ENCODE data around the gene MRPL36. TPM values are rescaled to one million over a fixed set of nuclear protein-coding genes. Genes with fewer than 3 reads are reported as not detected.
"Not testable (repeated sequence)": the region's sequence is repeated elsewhere in the genome, so short reads cannot be mapped to it uniquely, and the experiment has no call there.

Gene MRPL36
- total RNA-seq, 2 donors from 2014 or later, result 26.6 to 33.7 TPM

DNA sequence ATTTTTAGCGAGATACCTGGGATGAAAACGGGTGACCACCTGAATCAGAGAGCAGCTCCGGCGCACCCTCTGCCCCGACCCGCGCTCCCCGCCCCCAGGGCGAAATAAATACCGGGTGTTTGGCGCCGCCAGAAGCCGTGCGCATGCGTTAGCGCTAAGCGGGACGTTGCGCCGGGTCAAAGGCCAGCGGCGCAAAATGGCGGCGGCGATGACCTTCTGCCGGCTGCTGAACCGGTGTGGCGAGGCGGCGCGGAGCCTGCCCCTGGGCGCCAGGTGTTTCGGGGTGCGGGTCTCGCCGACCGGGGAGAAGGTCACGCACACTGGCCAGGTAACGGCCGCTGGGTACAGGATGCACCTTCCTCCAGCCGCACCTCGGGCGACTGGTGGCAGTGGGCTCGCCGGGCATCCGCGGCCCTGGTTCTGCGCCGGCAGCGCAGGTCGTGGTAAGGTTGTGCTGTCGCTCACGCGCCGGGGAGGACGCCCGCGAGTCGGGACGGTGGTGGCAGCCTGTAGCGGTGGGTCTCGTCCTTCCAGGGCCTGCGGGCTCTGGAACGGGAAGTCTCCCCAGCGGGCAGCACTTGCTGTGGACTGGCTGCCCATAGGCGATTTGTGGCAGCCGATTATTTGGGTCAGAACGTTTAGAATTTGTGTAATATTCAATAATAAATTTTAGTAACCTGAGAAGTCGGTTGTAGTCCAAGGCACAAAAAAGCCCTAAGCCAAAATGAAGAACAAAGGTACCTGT lies 1.8 kb upstream of the MRPL36 start, which contains the start of gene NDUFS6:
NDUFS6 (plus strand) TSS at position 186 of the 745 bp plus-strand sequence; CDS start at position 197, 11 bp downstream.
- intact Hi-C loops (cut with DNase I, micrococcal nuclease), result no loop called here
- DNase-seq (peak; percentile 76 to 89), ATAC-seq (peak; percentile 76)

DNA sequence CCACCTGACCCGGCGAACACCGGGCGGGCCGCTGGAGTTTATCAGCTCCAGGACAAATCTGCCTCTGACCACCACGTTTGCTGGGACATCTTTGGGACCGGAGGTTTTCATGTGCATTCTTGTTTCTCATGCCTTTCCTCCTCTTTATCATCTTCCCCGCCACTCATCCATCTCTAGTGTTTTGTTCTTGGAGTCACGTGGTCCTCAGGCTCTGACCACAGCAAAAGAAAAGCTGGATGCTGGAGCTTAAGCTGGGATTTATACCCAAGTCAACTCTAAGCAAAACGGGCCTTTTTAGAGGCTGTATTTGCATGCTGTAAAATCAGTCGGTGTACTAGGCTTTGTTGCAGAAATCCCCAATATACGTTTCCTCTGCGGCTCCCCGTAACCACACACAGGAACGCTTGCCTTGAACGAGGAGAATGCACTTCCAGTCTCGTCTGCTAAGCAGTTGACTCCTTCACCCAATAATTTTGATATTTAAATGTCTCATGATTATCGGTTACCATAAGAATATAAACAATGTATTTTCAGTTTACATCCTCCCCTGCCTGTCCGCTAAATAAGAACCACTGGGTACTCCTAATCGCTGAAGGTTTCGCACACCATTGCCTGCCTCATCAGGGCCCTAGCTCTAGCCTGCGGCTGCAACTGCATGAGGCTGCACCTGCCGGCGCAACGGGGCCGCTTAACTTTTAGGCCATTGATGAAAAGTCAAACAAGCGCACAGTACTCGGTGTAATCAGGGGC lies 1.0 kb upstream of the MRPL36 start:
- intact Hi-C loops (cut with DNase I, micrococcal nuclease), result no loop called here
- ATAC-seq (peak; percentile 48), DNase-seq (peak; percentile 41 to 42)

DNA sequence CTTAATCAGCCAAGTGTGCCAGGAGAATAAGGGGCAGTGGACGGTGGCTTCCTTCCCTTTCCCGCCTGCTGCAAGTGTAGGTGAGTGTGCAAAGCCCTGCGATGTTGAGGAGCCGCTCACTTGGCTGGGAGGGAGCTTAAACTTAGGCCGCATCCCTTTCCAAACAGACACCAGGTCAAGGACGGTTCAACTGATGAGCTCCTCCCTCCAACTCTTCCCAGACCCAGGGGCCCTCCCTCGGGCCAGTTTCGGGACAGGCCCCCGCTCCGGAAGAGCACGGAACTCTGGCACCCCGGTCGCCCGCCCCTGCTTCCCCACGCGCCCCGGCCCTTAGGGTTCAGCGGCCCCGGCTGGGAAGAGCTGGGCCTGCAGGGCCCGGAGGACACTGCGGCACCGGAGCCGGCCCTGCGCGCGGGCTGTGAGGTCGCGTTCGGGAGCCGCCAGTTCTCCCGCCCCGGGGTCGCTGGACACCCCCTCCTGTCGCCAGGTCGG lies 481 bp downstream of the MRPL36 start:
- ATAC-seq, result peak; percentile 41
- no peak for DNase-seq
- intact Hi-C loops (cut with DNase I, micrococcal nuclease), result no loop called here

DNA sequence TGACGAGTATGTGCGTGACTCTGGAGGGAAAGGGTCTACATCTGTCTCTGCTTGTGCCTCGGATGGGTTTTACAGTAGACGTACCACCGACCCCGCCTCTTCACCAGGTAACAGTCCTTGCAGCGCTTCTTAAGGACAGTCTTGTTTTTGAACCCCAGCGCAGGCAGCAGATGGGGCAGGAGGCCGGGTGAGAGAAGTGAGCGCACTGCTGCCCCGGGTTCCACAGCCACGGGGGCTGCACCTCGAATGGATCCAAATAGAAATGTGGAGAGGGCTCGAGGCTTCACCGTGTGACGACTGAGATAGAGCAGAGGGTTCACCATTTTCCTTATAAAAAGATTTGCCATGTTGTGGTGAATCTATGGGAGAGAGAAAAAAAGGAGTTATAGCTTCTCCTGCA lies 1.0 kb downstream of the MRPL36 start:
- intact Hi-C loops (cut with DNase I, micrococcal nuclease); ATAC-seq; DNase-seq: not testable (repeated sequence)

DNA sequence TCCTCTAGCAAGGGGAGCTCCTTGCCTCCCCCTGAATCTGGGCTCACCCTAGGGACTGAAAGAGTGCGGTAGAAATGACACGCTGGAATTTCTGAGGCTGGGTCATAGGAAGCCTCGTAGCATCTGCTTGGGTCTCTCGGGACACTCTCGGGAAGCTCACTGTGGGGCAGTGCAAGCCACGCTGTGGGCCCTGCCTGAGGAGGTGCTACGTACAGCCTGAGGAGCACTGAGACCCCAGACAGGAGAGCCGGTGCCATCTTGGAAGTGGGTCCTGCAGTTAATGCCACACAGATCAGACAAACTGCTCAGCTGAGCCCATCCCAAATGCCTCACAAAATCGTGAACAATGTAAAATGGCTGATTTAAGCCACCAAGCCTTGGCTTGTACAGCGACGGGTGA lies 1.8 kb downstream of the MRPL36 start:
- no peak for DNase-seq
- intact Hi-C loops (cut with DNase I, micrococcal nuclease), result no loop called here
- ATAC-seq, result no peak

DNA sequence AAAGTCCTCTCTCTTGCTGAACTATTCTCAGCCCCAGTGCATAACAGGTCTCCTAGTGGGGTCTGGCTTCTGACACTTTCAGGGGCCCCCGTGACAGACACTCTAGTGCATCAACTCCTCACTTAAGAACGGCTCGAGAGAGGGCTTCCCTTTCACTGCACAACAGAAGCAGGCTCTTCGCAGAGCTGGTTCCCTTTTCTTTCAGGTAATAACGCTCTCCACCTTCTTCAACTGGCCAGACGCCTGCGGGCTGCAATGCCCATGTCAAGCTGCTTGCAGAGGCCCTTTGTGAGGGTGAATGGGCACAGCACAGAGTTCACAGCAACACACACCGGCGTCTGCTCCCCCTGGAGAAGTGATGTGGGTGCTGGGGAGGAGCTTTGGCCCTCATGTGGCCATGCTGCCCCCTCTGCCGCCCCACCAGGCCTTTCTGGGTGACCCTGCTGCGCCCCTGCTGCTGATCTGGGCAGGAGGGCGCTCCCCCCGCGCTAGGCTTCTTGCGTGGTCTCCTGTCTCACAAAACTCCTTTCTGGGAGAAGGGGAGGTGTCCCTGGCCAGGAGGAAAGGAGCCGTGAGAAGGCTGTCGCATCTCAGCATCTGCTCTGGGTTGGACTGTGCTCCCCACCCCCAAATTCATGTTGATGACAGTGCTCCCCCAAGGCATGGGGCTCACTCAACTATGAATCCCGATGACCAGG lies 2.4 kb downstream of the MRPL36 start:
- DNase-seq (no peak), ATAC-seq (no peak)
- intact Hi-C loops (cut with DNase I, micrococcal nuclease), result no loop called here

DNA sequence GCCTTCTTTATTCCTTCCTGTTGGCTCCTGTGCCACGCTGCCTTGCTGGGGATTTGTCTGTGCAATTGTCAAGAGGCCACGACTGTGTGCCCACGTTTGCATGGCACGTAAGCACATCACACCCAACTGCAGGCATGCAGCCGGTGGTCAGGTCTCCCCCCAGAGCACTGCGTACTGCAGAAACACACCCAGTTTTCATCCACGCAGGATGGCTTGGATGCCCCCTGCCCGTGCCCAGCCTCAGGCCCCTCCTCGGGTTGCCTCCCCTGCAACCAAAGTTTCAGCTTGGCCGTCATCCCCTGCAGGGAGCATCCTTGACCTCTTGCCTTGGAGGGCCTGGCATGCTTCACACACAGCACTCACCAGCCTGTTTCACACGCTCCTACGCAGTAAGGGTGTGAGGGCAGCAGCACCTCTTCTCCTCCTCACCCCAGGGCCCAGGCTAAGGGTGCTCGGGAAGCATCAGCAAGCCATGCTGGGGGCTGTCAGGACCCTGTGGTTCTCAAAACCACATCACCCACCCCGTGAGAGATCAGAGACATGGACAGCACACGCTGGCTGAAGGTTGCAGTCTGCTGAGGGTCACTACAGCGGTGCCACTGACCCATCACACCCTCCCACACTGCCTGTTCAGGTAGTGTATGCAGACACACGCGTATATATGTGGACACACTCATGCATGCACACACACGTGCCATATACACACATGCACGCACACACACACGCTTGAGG lies 3.1 kb downstream of the MRPL36 start:
- no peak for DNase-seq
- no peak for ATAC-seq
- intact Hi-C loops (cut with DNase I, micrococcal nuclease), result no loop called here

DNA sequence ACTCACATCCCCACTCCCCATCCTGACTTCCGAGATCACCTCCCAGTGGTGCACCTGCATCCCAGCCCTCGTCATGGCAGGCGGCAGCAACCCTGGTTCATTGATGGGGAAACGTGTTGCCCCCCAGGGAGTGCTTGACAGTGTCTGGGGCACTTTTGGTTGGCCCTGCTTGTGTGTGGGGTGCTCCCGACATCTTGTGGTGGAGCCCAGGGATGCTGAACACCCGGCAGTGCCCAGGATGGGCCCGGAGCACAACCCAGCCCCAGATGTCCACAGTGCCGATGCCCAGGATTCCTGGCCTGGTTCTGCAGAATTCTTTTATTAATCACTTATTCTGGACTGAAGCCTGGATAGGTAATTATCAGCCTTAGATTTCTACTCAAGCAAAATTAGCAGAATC lies 3.7 kb downstream of the MRPL36 start:
- no peak for ATAC-seq
- intact Hi-C loops (cut with DNase I, micrococcal nuclease), result no loop called here
- DNase-seq, result no peak

DNA sequence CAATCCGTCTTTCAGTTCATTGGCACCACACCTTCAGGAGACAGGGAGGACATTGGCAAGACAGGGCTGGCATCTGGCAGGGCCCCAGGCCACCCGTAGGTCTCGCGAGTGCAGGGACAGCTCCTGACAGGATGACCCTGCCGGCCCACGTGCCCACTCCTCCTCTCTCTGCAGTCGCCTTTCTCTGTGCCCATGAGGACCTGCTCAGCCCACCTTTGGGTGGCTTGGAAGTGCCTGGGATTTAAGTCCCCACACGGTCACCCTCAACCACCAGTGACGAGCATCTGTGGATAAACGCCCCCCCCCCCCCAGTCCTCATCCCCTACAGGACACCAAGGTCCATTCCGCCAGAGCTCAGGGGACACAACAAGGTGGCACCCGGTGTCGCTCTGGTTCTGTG lies 4.1 kb downstream of the MRPL36 start:
- ATAC-seq, result no peak
- intact Hi-C loops (cut with DNase I, micrococcal nuclease), result no loop called here
- DNase-seq, result no peak

DNA sequence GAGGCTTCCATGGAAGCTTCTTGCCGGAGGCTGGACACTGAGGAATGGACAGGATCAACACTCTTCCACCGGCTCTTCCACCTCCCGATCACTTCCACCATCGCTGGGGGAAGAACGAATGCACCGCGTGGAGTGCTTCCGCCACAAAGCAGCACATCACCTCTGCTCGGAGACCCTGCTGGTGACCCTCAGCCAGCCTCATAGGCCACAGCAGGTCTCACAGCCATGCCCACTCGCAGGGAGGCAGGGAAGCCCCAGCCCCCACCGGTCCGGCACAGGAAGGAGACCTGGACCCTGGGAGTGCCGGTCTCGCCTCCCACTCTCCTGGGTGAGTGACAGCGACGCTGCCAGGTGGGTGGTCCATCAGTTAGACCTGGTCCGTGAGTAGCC lies 4.7 kb downstream of the MRPL36 start:
- intact Hi-C loops (cut with DNase I, micrococcal nuclease), result no loop called here
- ATAC-seq (no peak), DNase-seq (no peak)

DNA sequence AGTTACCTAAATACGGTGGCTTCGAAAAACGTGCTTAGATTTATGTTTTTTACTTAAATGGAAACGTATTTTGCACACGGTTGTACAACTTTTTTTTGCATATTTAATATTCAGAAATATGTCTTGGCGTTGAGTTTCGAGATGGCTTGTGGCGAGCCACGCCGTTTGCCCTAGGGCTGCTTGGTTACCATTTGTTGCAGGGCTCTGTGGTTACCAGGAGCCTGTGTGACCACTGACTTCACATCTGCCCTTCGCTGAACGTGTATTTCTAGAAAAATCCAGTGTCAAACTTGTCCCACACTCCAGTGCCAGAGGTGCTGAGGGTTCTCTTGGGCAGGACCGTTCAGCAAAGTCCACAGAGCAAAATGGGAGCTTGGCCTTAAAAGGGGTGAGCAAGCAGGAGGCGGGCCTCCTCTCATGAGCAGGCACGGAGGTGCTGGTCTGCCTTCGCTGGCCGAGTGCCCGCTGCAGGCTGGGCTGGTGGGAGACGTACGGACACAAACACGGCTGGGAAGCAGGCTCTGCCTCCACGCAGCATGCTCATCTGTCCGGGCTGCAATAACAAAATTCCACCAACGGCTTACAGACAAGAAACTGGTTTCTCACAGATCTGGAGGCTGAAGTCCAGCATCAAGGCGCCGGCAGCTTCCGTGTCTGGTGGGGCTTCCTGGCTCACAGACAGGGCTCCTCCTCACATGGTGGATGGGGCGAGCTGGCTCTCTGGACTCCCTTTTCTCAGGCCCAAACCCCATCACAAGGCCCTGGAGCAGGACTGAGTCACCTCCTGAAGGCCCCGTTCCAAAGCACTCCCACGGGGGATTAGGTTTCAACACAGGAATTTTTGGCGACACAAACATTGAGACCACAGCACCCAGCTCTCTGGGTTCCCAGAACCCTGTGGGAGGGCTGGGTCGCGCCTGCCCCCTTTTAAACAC lies 5.4 kb downstream of the MRPL36 start:
- intact Hi-C loops (cut with DNase I, micrococcal nuclease), result no loop called here
- peak in 1 of 2 donors; percentile 17 for DNase-seq
- ATAC-seq, result peak; percentile 46

DNA sequence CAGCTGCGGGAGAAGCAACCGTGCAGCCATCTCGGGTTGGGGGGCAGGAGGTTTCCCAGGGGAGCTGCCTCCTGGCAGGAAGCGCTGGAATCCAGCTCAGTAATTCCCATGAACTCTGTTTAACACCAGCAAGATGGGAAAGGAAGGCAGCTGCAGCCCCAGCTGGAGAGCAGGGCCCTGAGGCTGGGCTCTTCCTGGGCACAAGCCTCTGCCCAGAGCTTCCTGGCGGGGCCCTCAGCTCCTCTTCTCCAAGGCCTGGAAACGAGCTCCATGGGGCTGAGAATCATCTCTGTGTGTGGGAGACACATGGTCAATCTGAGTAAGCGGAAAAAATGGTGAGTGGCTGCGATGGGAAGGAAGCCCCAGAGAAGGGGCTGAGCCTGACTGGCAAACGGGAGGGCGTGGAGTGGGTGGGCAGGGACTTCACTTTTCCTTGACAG lies 6.3 kb downstream of the MRPL36 start:
- intact Hi-C loops (cut with DNase I, micrococcal nuclease), result no loop called here
- DNase-seq (peak in 1 of 2 donors; percentile 8), ATAC-seq (no peak)

DNA sequence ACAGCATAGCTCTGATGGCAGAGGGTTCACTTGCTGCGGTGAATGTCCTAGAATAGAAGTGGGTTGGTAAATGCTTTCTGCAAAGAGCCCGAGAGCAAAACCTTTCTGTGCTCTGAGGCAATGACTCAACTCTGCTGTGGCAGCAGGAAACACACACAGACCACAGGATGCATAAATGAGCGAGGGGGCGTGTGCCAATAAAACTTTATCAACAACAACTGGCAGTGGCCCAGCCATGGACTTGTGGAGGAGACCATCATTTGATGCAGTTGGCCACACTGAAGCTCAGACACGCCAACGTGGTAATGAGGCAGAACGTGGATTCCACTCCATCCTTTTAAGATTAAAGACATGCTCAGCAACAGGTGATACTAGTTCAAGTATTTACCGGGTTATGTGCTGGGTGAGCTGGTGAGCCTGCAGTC lies 6.8 kb downstream of the MRPL36 start:
- ATAC-seq, result peak; percentile 43
- intact Hi-C loops (cut with DNase I, micrococcal nuclease), result no loop called here
- peak in 1 of 2 donors; percentile 38 for DNase-seq

DNA sequence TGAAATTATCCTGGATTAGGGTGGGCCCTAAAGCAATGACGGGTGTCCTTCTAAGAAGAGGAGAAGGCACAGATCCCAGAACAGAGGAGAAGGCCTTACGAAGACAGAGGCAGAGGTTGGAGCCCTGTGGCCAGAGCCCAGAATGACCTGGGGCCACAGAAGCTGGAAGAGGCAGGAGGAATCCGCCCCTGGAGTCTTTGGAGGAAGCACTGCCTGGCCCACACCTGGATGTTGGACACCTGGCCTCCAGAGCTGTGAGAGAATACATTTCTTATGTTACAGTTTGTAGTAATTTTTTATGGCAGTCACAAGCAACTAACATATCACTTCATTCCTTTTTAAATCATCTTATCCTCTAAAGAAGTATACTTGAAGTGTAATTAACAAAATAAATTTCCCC lies 8.5 kb downstream of the MRPL36 start:
- no peak for DNase-seq
- ATAC-seq, result no peak
- intact Hi-C loops (cut with DNase I, micrococcal nuclease), result no loop called here

DNA sequence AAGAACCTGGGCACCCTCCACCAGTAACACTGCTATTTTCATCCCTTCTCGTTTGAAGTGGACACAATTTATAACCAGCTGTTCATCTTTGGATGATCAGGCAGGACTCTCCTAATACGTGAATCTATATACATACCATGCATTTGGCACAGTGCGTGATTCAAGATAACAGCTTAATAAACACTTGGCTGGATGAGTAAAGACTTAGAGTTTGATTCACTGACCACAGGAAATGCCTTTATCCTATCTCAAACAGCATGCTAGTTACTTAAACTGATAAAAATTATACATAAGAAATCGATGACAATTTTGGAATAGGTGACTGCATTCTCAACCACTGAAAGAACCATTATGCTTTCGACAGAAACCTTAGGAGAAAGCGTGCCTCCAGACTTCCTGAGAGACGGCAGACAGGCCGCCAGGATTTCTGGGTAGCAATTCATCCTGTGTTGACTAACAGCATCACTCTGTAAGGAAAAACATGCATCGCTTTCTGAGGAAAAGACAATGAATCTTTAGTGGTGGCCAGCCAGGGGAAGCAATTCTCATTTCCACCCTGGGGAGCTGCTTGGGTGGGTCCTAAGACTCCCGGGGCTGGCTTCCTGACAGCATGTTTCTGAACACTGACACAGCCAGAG lies 9.7 kb downstream of the MRPL36 start:
- intact Hi-C loops (cut with DNase I, micrococcal nuclease), result no loop called here
- ATAC-seq (no peak), DNase-seq (peak in 1 of 2 donors; percentile 7)

DNA sequence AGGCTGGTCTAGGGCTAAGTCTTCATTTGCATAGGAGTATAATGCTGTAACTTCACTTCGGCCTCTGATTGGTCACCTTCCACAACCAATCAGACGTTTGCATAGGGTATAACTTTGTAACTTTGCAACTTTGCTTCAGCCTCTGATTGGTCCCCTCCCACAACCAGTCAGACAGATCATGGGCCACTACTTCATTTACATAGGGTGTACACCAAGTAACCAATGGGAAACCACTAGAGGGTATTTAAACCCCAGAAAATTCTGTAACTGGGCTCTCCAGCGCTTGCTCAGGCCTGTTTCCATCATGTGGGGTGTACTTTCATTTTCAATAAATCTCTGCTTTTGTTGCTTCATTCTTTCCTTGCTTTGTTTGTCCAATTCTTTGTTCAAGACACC lies 10.2 kb downstream of the MRPL36 start:
- peak in 1 of 2 donors; percentile 8 for DNase-seq
- ATAC-seq; intact Hi-C loops (cut with DNase I, micrococcal nuclease): not testable (repeated sequence)

DNA sequence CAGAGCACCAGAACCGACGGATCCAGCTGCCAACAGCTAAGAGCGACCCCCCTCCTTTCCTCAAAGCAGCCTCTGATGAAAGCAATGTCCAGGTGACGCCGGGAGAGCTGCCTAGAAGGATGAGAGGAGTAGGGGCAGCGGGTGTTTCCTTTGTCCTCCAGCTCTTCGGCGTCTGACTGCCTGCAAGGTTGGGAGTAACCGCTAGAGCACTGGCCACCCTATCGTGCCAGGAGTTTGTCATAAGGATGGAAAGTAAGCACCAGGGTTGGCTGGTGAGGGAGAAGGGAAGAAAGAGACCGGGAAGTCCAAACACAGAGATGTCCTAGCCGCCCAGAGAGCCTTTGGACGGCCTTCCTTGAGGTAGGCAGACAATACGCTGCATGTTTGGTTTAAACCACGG lies 10.8 kb downstream of the MRPL36 start:
- intact Hi-C loops (cut with DNase I, micrococcal nuclease), result no loop called here
- peak in 1 of 2 donors; percentile 7 for DNase-seq

More for the DNA sequence above, 10.8 kb downstream of the MRPL36 start:
- no peak for ATAC-seq

Data from left colon (tissue), 2 donors.